IMR-90 (cell line): Measurements from ENCODE around the gene TMEM181.

Experiments
- CEBPB ChIP-seq: IDR thresholded peaks from 2 replicates; pipeline ENCODE4 v1.6.1; 2012; ENCODE audit warnings: low read depth, low read length, improper control_type of control experiment
- CTCF ChIP-seq: conservative IDR thresholded peaks from 2 replicates; pipeline ENCODE4 v1.5.1; 2012; ENCODE audit warnings: mild to moderate bottlenecking, low read depth, low read length, improper control_type of control experiment
- MAFK ChIP-seq: IDR thresholded peaks from 2 replicates; pipeline ENCODE4 v1.6.1; 2012; ENCODE audit warnings: low read depth, low read length, improper control_type of control experiment
- POLR2A ChIP-seq: IDR thresholded peaks from 2 replicates; pipeline ENCODE4 v1.6.1; 2012; ENCODE audit warnings: mild to moderate bottlenecking, low read depth, low read length
- RAD21 ChIP-seq: IDR thresholded peaks from 2 replicates; pipeline ENCODE4 v1.6.1; 2012; ENCODE audit warnings: low read length, improper control_type of control experiment
- RFX5 ChIP-seq: IDR thresholded peaks from 2 replicates; pipeline ENCODE4 v1.8.0; 2012; ENCODE audit warnings: low read depth, mild to moderate bottlenecking, low read length, moderate library complexity
- SMC3 ChIP-seq: fragments of 150-350 bp; IDR thresholded peaks from 2 replicates; pipeline ENCODE4 v1.6.1; 2016; ENCODE audit warnings: low read depth, mild to moderate bottlenecking, antibody characterized with exemption, low read length, moderate library complexity
- USF2 ChIP-seq: fragments of 150-350 bp; IDR thresholded peaks from 2 replicates; pipeline ENCODE4 v1.6.1; 2017; ENCODE audit warnings: mild to moderate bottlenecking, antibody characterized with exemption, low read length, low read depth

- no peak for TF ChIP-seq CTCF
- TF ChIP-seq POLR2A = no peak
- TF ChIP-seq CEBPB = no peak
- TF ChIP-seq RFX5 = no peak
- no peak for TF ChIP-seq MAFK
- TF ChIP-seq SMC3 = no peak
- TF ChIP-seq RAD21 = no peak
- TF ChIP-seq USF2 = no peak
Observed at GRCh38 chr6:158599635-158600034, 39.7 kb downstream of the TMEM181 start.
